PC-3 (cell line): ENCODE measurements around the gene ATP5ME. TPM values are rescaled to one million over a fixed set of nuclear protein-coding genes. Genes with fewer than 3 reads are reported as not detected.

Experiments
- ATAC-seq: fragments of 200-7000 bp; cut with Tn5 transposase; 2 replicates; pipeline ENCODE4 v1.9.1; 2020; ENCODE audit warnings: mild to moderate bottlenecking, moderate library complexity
- BruUV-seq: library from RNA; stranded (reverse); fragments of 400-500 nt; replicated peaks from 2 replicates; lab custom pipeline; 2021; lab: Mats Ljungman, UMichigan
- CTCF ChIA-PET: fragments of 300-600 bp; sonication (Branson Sonifier 250); formaldehyde crosslinking; loops from one replicate; lab custom pipeline; 2022; ENCODE audit warnings: antibody characterized with exemption; lab: Charles Lee
- POLR2A ChIA-PET: fragments of 300-600 bp; sonication (Branson Sonifier 250); formaldehyde crosslinking; loops from one replicate; lab custom pipeline; 2022; ENCODE audit warnings: antibody characterized with exemption; ENCODE audit not compliant: unreplicated experiment; lab: Charles Lee
- DNase-seq: peaks from one replicate; pipeline ENCODE4 v3.0.0-alpha.2; 2015
- H2AFZ ChIP-seq: fragments of 300-600 bp; sonication (generic); 2 replicates; pipeline ENCODE4 v1.6.0; 2016; ENCODE audit warnings: antibody characterized with exemption, low read length
- H3F3A ChIP-seq: fragments of 300-600 bp; sonication (generic); one replicate; pipeline ENCODE4 v1.6.0; 2017; ENCODE audit warnings: antibody characterized with exemption, low read length, control low read depth, mild to moderate bottlenecking; ENCODE audit not compliant: unreplicated experiment
- H3K27ac ChIP-seq: fragments of 300-600 bp; sonication (generic); 2 replicates; pipeline ENCODE4 v1.5.1; 2016; ENCODE audit warnings: mild to moderate bottlenecking, low read length
- H3K27me3 ChIP-seq: fragments of 300-600 bp; sonication (generic); 2 replicates; pipeline ENCODE4 v1.6.1; 2016; ENCODE audit warnings: low read length, mixed read lengths
- H3K36me3 ChIP-seq: fragments of 300-600 bp; sonication (generic); 2 replicates; pipeline ENCODE4 v1.6.1; 2016; ENCODE audit warnings: low read depth, mixed run types, low read length, mixed read lengths
- H3K4me1 ChIP-seq: fragments of 300-600 bp; sonication (generic); 2 replicates; pipeline ENCODE4 v1.5.1; 2016; ENCODE audit warnings: low read length; ENCODE audit not compliant: insufficient read depth
- H3K4me2 ChIP-seq: fragments of 300-600 bp; sonication (generic); 2 replicates; pipeline ENCODE4 v1.6.0; 2016; ENCODE audit warnings: low read length
- H3K4me3 ChIP-seq: fragments of 300-600 bp; sonication (generic); 2 replicates; pipeline ENCODE4 v1.5.1; 2016; ENCODE audit warnings: mild to moderate bottlenecking, low read length, mixed read lengths
- H3K79me2 ChIP-seq: fragments of 300-600 bp; sonication (generic); 2 replicates; pipeline ENCODE4 v1.6.1; 2017; ENCODE audit warnings: low read length, mixed read lengths
- H3K9ac ChIP-seq: fragments of 300-600 bp; sonication (generic); 2 replicates; pipeline ENCODE4 v1.6.0; 2016; ENCODE audit warnings: mild to moderate bottlenecking, low read length
- H3K9me2 ChIP-seq: fragments of 300-600 bp; sonication (generic); replicated peaks from 2 replicates; pipeline ENCODE4 v1.6.1; 2016; ENCODE audit warnings: mixed run types, low read length, mixed read lengths
- H3K9me3 ChIP-seq: fragments of 300-600 bp; sonication (generic); 2 replicates; pipeline ENCODE4 v1.6.1; 2016; ENCODE audit warnings: low read length, mixed read lengths
- H4K20me1 ChIP-seq: fragments of 300-600 bp; sonication (generic); 2 replicates; pipeline ENCODE4 v1.6.1; 2016; ENCODE audit warnings: low read length, mixed read lengths
- CTCF ChIP-seq: fragments of 300-600 bp; sonication (generic); conservative IDR thresholded peaks from 2 replicates; pipeline ENCODE4 v1.5.1; 2017; ENCODE audit warnings: antibody characterized with exemption, low read depth, mild to moderate bottlenecking, low read length
- EZH2 ChIP-seq: fragments of 300-600 bp; sonication (generic); IDR thresholded peaks from one replicate; pipeline ENCODE4 v1.6.1; 2017; ENCODE audit warnings: antibody characterized with exemption, mild to moderate bottlenecking, low read length; ENCODE audit not compliant: unreplicated experiment
- EZH2phosphoT487 ChIP-seq: fragments of 300-600 bp; sonication (generic); IDR thresholded peaks from 2 replicates; pipeline ENCODE4 v1.6.1; 2018; ENCODE audit warnings: mild to moderate bottlenecking, antibody characterized with exemption, low read length, borderline replicate concordance
- intact Hi-C: fragments of 100-400 bp; cut with micrococcal nuclease; formaldehyde crosslinking; loops from 2 replicates; pipeline ENCODE4 v1.9.0; 2023
- total RNA-seq: library from RNA; depleted of rRNA; stranded (reverse); fragments of >200 nt; gene quantifications from 2 replicates; pipeline ENCODE4 v1.2.3, GENCODE V29; 2014

Gene ATP5ME
- total RNA-seq, 1 experiment from 2014 or later, result 579 TPM

DNA sequence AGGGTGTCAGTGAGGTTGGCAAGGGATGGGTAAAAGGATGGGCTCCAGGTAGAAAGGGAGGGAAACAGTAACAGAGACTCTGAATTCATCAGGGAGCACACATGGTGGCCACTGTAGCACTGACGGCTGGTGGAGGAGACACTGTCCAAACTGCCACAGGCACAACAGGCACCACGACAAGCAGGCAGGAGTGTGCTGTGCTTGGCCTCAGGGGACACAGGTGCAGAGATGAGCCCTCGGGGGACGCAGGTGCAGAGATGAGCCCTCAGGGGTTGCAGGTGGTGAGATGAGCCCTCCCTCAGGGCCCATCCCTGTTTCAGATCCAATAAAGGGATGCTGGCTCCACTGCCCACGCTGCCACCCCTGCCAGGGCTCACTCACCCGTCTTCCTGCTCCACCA lies 41.1 kb downstream of the ATP5ME start:
- TF ChIP-seq EZH2 (no peak), EZH2phosphoT487 (no peak), CTCF (no peak)
- POLR2A ChIA-PET, result no interaction called here
- H3K9me2 ChIP-seq, result no peaks in the 10 kb centered on the region
- H3F3A ChIP-seq, result no peaks in the 10 kb centered on the region
- H4K20me1 ChIP-seq, result no peaks in the 10 kb centered on the region
- H3K4me3 ChIP-seq, result no peak overlapping the region
- no peak overlapping the region for H2AFZ ChIP-seq
- H3K4me1 ChIP-seq, result no peaks in the 10 kb centered on the region
- no peak overlapping the region for H3K27ac ChIP-seq
- DNase-seq (no peak), ATAC-seq (no peak)
- H3K4me2 ChIP-seq, result no peak overlapping the region
- CTCF ChIA-PET, result no interaction called here
- no peaks in the 10 kb centered on the region for H3K79me2 ChIP-seq
- H3K36me3 ChIP-seq, result no peaks in the 10 kb centered on the region
- H3K9ac ChIP-seq, result no peak overlapping the region
- no TSS peak for BruUV-seq
- H3K27me3 ChIP-seq, result peaks cover 8% of the 10 kb centered on the region; the same call in 1 of the 2 replicates
- intact Hi-C loops, result no loop called here
- H3K9me3 ChIP-seq, result no peaks in the 10 kb centered on the region

DNA sequence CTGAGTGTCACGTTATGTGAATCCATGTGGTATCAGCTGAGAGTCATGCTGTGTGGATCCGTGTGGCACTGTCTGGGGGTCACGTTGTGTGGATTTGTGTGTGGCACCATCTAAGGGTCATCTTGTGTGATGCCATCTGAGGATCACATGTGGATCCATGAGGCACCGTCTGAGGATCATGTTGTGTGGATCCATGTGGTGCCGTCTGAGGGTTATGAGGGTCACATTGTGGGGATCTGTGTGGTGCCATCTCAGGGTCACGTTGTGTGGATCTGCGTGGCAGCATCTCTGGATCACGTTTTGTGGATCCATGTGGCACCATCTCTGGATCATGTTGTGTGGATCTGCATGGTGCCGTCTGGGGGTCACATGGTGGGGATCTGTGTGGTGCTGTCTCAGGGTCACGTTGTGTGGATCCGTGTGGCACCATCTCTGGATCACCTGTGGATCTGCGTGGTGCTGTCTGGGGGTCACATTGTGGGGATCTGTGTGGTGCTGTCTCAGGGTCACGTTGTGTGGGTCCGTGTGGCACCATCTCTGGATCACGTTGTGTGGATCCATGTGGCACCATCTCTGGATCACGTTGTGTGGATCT lies 41.8 kb downstream of the ATP5ME start:
- TF ChIP-seq CTCF, result no peak
- no peak for TF ChIP-seq EZH2
- TF ChIP-seq EZH2phosphoT487, result no peak
- no TSS peak for BruUV-seq
- no peaks in the 10 kb centered on the region for H3K79me2 ChIP-seq
- H3K4me3 ChIP-seq, result no peak overlapping the region
- no peak for ATAC-seq
- peaks cover 8% of the 10 kb centered on the region; the same call in 1 of the 2 replicates for H3K27me3 ChIP-seq
- POLR2A ChIA-PET, result no interaction called here
- H3K36me3 ChIP-seq, result no peaks in the 10 kb centered on the region
- no peaks in the 10 kb centered on the region for H3K9me3 ChIP-seq
- no peak overlapping the region for H2AFZ ChIP-seq
- intact Hi-C loops, result no loop called here
- CTCF ChIA-PET, result no interaction called here
- DNase-seq, result no peak
- H3K27ac ChIP-seq, result no peak overlapping the region
- H4K20me1 ChIP-seq, result no peaks in the 10 kb centered on the region
- H3F3A ChIP-seq, result no peaks in the 10 kb centered on the region
- no peak overlapping the region for H3K4me2 ChIP-seq
- no peaks in the 10 kb centered on the region for H3K4me1 ChIP-seq
- H3K9ac ChIP-seq, result no peak overlapping the region
- H3K9me2 ChIP-seq, result no peaks in the 10 kb centered on the region

DNA sequence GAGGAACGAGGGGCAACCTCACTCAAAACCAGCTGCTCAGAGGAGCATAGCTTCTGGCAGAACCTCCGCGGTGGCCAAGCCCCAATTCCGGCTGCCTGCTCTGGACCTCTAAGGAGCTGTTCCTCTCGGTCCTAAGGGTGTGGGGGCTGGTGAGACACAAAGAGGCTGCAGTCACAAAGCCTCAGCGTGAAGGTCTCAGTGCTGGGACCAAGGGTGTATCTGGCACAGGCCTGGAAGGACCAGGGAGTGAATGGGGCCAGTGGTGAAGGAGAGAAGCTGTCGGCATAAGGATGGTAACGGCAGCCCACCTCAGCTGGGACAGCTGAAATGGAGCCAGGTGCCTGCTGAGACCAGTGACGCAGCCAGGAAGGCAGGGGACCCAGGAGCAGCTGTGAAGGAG lies 43.4 kb downstream of the ATP5ME start:
- H4K20me1 ChIP-seq, result no peaks in the 10 kb centered on the region
- POLR2A ChIA-PET, result no interaction called here
- no peaks in the 10 kb centered on the region for H3K36me3 ChIP-seq
- H3K79me2 ChIP-seq, result no peaks in the 10 kb centered on the region
- H2AFZ ChIP-seq, result no peak overlapping the region
- H3K4me3 ChIP-seq, result no peak overlapping the region
- H3K27me3 ChIP-seq, result 0 out of 2 replicates have a peak, but pooled peaks cover 3% of the 10 kb centered on the region
- DNase-seq, result no peak
- H3K9me3 ChIP-seq, result no peaks in the 10 kb centered on the region
- no peak overlapping the region for H3K4me2 ChIP-seq
- no TSS peak for BruUV-seq
- H3K4me1 ChIP-seq, result no peaks in the 10 kb centered on the region
- TF ChIP-seq CTCF (no peak), EZH2 (no peak), EZH2phosphoT487 (no peak)
- no peaks in the 10 kb centered on the region for H3F3A ChIP-seq
- CTCF ChIA-PET, result no interaction called here
- intact Hi-C loops, result no loop called here
- ATAC-seq, result no peak
- H3K9me2 ChIP-seq, result no peaks in the 10 kb centered on the region
- H3K9ac ChIP-seq, result no peak overlapping the region
- no peak overlapping the region for H3K27ac ChIP-seq
